HG03565 (cell line): Measurements from ENCODE around the gene MOSPD3.

Experiments used
- ATAC-seq: cut with Tn5 transposase; IDR thresholded peaks from one replicate; pipeline ENCODE4 v1.9.1; 2021; ENCODE audit warnings: mild to moderate bottlenecking, moderate library complexity; ENCODE audit not compliant: unreplicated experiment

Gene MOSPD3

GRCh38 chr7:100575206-100575631, 37.1 kb upstream of the MOSPD3 start:
- no peak for ATAC-seq

- no peak for ATAC-seq
These were observed 36.5 kb upstream of the MOSPD3 start for GRCh38 chr7:100575746-100576383.

GRCh38 chr7:100576384-100576993, 35.9 kb upstream of the MOSPD3 start:
- ATAC-seq = no peak

- ATAC-seq = no peak
These were observed 35.2 kb upstream of the MOSPD3 start for GRCh38 chr7:100577103-100577502.

GRCh38 chr7:100577507-100577906, 34.8 kb upstream of the MOSPD3 start:
- no peak for ATAC-seq

- no peak for ATAC-seq
These were observed 33.8 kb upstream of the MOSPD3 start for GRCh38 chr7:100578246-100579183.

- no peak for ATAC-seq
These were observed 31.7 kb upstream of the MOSPD3 start for GRCh38 chr7:100580466-100581283.

- no peak for ATAC-seq
These were observed 30.2 kb upstream of the MOSPD3 start for GRCh38 chr7:100582041-100582579.

GRCh38 chr7:100582650-100583049, 29.7 kb upstream of the MOSPD3 start:
- ATAC-seq = no peak

GRCh38 chr7:100583132-100584053, 28.9 kb upstream of the MOSPD3 start:
- no peak for ATAC-seq

- ATAC-seq = no peak
These were observed 28.2 kb upstream of the MOSPD3 start for GRCh38 chr7:100584054-100584682.

GRCh38 chr7:100584683-100585510, 27.4 kb upstream of the MOSPD3 start:
- no peak for ATAC-seq

- ATAC-seq = peak; percentile 13
These were observed 26.7 kb upstream of the MOSPD3 start, which contains the start of gene LRCH4 for GRCh38 chr7:100585511-100586265. TSS of gene LRCH4 (minus strand) at chr7:100586129. CDS start at chr7:100586100, 29 bp downstream.

GRCh38 chr7:100586266-100587025, 25.9 kb upstream of the MOSPD3 start, which contains the start of gene FBXO24:
TSS of gene FBXO24 (plus strand) at chr7:100586328. CDS start at chr7:100586626, 298 bp downstream.
- peak; percentile 82 for ATAC-seq

- no peak for ATAC-seq
These were observed 23.9 kb upstream of the MOSPD3 start for GRCh38 chr7:100588438-100588837.

- no peak for ATAC-seq
These were observed 22.9 kb upstream of the MOSPD3 start for GRCh38 chr7:100589341-100589947.
